ENCODE measurements around the gene DYRK1A. TPM values are rescaled to one million over a fixed set of nuclear protein-coding genes. Genes with fewer than 3 reads are reported as not detected.

Gene DYRK1A
- total RNA-seq, 1 experiment from 2014 or later, result 49.3 TPM

DNA sequence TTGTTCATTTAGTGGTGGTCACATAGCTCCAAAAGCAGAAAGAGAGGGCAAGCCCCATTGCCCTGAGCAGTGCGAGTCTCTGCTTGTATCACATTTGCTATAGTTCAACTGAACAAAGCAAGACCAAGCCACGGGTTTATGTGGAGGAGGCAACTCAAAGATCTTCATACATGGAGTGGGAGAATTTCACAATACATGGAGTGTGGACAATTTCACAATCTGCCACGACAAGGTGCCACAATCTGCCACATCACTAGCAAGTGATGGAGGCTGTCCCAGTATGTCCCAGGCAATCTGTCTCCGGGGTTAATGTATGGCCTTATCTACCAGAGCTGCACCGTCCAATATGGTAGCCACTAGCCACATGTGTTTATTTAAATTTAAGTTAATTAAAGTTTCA is 44.5 kb upstream of the DYRK1A start:
- Histone ChIP-seq H3K4me2 (ENCODE audit: low read length) (no peak overlapping the region), H3K9me2 (ENCODE audit: insufficient read depth) (no peaks in the 10 kb centered on the region; the same call in 1 of the 2 replicates), H3K27me3 (ENCODE audit: insufficient read depth, low read length) (no peaks in the 10 kb centered on the region), H3K27ac (ENCODE audit: low read depth, low read length) (no peak overlapping the region), H4K20me1 (ENCODE audit: insufficient read depth) (no peaks in the 10 kb centered on the region), H3K4me3 (replicated peaks in 1 of 2; ENCODE audit: low read depth in 1 of 2, low read length in 2 of 2) (no peak overlapping the region), H3K36me3 (ENCODE audit: control insufficient read depth in 1 of 2, insufficient read depth in 2 of 2, low read length in 2 of 2) (no peaks in the 10 kb centered on the region), H3K4me1 (ENCODE audit: control insufficient read depth in 1 of 2, insufficient read depth in 2 of 2, low read length in 2 of 2) (no peaks in the 10 kb centered on the region), H2AFZ (ENCODE audit: low read depth, low read length, poor library complexity, severe bottlenecking) (no peak overlapping the region), H3K9me3 (ENCODE audit: control insufficient read depth in 1 of 2, insufficient read depth in 1 of 2, low read depth in 1 of 2, low read length in 2 of 2) (no peaks in the 10 kb centered on the region), H3K9ac (ENCODE audit: low read length) (no peak overlapping the region), H3K79me2 (ENCODE audit: insufficient read depth, low read length) (no peaks in the 10 kb centered on the region)
- ChIA-PET RAD21 (ENCODE audit: low non-redundant PET in 1 of 2, low total read pairs in 2 of 2, uncharacterized antibody in 2 of 2, unreplicated experiment in 2 of 2) (no interaction called here), CTCF (no interaction called here), POLR2A (no interaction called here)
- BruUV-seq (replicated peaks), result no TSS peak
- ATAC-seq (no peak), DNase-seq (ENCODE audit: low read depth, low spot score) (no peak)
- intact Hi-C loops (cut with micrococcal nuclease), result no loop called here
- TF ChIP-seq EGR1 (IDR thresholded peaks at IDR 0.05; ENCODE audit: low read depth), result no peak
- TF ChIP-seq FOSL1 (IDR thresholded peaks at IDR 0.05; ENCODE audit: low read depth), result no peak
- no peak for TF ChIP-seq ELF1 (IDR thresholded peaks at IDR 0.05; ENCODE audit: borderline replicate concordance, low read depth)
- TF ChIP-seq, protein P1, sequence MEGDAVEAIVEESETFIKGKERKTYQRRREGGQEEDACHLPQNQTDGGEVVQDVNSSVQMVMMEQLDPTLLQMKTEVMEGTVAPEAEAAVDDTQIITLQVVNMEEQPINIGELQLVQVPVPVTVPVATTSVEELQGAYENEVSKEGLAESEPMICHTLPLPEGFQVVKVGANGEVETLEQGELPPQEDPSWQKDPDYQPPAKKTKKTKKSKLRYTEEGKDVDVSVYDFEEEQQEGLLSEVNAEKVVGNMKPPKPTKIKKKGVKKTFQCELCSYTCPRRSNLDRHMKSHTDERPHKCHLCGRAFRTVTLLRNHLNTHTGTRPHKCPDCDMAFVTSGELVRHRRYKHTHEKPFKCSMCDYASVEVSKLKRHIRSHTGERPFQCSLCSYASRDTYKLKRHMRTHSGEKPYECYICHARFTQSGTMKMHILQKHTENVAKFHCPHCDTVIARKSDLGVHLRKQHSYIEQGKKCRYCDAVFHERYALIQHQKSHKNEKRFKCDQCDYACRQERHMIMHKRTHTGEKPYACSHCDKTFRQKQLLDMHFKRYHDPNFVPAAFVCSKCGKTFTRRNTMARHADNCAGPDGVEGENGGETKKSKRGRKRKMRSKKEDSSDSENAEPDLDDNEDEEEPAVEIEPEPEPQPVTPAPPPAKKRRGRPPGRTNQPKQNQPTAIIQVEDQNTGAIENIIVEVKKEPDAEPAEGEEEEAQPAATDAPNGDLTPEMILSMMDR (IDR thresholded peaks at IDR 0.05 in 2 of 3, conservative IDR thresholded peaks at IDR 0.05 in 1 of 3; ENCODE audit: borderline replicate concordance in 1 of 3, insufficient read depth in 1 of 3, low read depth in 2 of 3, low read length in 2 of 3), result no peak
- TF ChIP-seq EZH2phosphoT487 (IDR thresholded peaks at IDR 0.05; ENCODE audit: borderline replicate concordance), result no peak
- no peak for TF ChIP-seq YY1 (IDR thresholded peaks at IDR 0.05; ENCODE audit: extremely low read depth, insufficient replicate concordance, low read depth, low read length)
- TF ChIP-seq RAD21 (IDR thresholded peaks at IDR 0.05; ENCODE audit: low read depth), result no peak
- TF ChIP-seq, protein P2, sequence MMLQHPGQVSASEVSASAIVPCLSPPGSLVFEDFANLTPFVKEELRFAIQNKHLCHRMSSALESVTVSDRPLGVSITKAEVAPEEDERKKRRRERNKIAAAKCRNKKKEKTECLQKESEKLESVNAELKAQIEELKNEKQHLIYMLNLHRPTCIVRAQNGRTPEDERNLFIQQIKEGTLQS (IDR thresholded peaks at IDR 0.05), result no peak
- TF ChIP-seq POLR2A (IDR thresholded peaks at IDR 0.05; ENCODE audit: borderline replicate concordance, extremely low read depth, insufficient read depth, insufficient read length), result no peak
- TF ChIP-seq CEBPB (IDR thresholded peaks at IDR 0.05; ENCODE audit: low read depth), result no peak
- no peak for TF ChIP-seq TCF7L2 (IDR thresholded peaks at IDR 0.05; ENCODE audit: borderline replicate concordance, extremely low read depth, insufficient read depth, insufficient read length)
- no peak for TF ChIP-seq SP1 (IDR thresholded peaks at IDR 0.05; ENCODE audit: low read depth)
- TF ChIP-seq SIN3A (IDR thresholded peaks at IDR 0.05; ENCODE audit: low read depth), result no peak
- TF ChIP-seq, protein P3, sequence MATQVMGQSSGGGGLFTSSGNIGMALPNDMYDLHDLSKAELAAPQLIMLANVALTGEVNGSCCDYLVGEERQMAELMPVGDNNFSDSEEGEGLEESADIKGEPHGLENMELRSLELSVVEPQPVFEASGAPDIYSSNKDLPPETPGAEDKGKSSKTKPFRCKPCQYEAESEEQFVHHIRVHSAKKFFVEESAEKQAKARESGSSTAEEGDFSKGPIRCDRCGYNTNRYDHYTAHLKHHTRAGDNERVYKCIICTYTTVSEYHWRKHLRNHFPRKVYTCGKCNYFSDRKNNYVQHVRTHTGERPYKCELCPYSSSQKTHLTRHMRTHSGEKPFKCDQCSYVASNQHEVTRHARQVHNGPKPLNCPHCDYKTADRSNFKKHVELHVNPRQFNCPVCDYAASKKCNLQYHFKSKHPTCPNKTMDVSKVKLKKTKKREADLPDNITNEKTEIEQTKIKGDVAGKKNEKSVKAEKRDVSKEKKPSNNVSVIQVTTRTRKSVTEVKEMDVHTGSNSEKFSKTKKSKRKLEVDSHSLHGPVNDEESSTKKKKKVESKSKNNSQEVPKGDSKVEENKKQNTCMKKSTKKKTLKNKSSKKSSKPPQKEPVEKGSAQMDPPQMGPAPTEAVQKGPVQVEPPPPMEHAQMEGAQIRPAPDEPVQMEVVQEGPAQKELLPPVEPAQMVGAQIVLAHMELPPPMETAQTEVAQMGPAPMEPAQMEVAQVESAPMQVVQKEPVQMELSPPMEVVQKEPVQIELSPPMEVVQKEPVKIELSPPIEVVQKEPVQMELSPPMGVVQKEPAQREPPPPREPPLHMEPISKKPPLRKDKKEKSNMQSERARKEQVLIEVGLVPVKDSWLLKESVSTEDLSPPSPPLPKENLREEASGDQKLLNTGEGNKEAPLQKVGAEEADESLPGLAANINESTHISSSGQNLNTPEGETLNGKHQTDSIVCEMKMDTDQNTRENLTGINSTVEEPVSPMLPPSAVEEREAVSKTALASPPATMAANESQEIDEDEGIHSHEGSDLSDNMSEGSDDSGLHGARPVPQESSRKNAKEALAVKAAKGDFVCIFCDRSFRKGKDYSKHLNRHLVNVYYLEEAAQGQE (IDR thresholded peaks at IDR 0.05; ENCODE audit: low read depth), result no peak
